Testis (tissue), 2 donors: Measurements from ENCODE around the gene ARID3A.

ENCODE experiments used
- CTCF ChIP-seq, 3 experiments: fragments of 450-650 bp in 2 of 3; fragments of 200-600 bp in 1 of 3; sonication (generic) in 1 of 3; IDR thresholded peaks; one replicate each; pipeline ENCODE4 v1.5.1; 2016 to 2019; ENCODE audit warnings: antibody characterized with exemption in 3 of 3, mild to moderate bottlenecking in 2 of 3, moderate library complexity in 1 of 3
- POLR2A ChIP-seq: fragments of 450-650 bp; IDR thresholded peaks from one replicate; pipeline ENCODE4 v1.6.1; 2017; ENCODE audit warnings: antibody characterized with exemption, mild to moderate bottlenecking, moderate library complexity

- TF ChIP-seq CTCF (IDR thresholded peaks at IDR 0.05) (no peak), POLR2A (no peak)
These were observed 14.1 kb downstream of the ARID3A start for GRCh38 chr19:939922-940321.
